GM23338 (cell line): ENCODE measurements around the gene PDE4D. TPM values are rescaled to one million over a fixed set of nuclear protein-coding genes. Genes with fewer than 3 reads are reported as not detected.

Experiments
- ATAC-seq: fragments of 200-7000 bp; cut with Tn5 transposase; 3 replicates; pipeline ENCODE4 v1.9.1; 2020
- DNase-seq: peaks from one replicate; pipeline ENCODE4 v3.0.0-alpha.2; 2015; ENCODE audit warnings: low spot score
- H2AFZ ChIP-seq: fragments of 200-600 bp; sonication (generic); 2 replicates; pipeline ENCODE4 v1.8.0; 2016; ENCODE audit warnings: antibody characterized with exemption, mild to moderate bottlenecking, moderate library complexity
- H3F3A ChIP-seq: fragments of 200-600 bp; sonication (generic); replicated peaks from 2 replicates; pipeline ENCODE4 v1.8.0; 2017; ENCODE audit warnings: antibody characterized with exemption, mixed run types, low read depth
- H3K27ac ChIP-seq: fragments of 200-600 bp; sonication (generic); 2 replicates; pipeline ENCODE4 v1.6.1; 2016; ENCODE audit warnings: low read depth
- H3K27me3 ChIP-seq: fragments of 200-600 bp; sonication (generic); 2 replicates; pipeline ENCODE4 v1.8.0; 2016; ENCODE audit warnings: mild to moderate bottlenecking, mixed run types, moderate library complexity; ENCODE audit not compliant: insufficient read depth
- H3K36me3 ChIP-seq: fragments of 200-600 bp; sonication (generic); 2 replicates; pipeline ENCODE4 v1.8.0; 2016; ENCODE audit warnings: mild to moderate bottlenecking; ENCODE audit not compliant: insufficient read depth
- H3K4me1 ChIP-seq: fragments of 200-600 bp; sonication (generic); 2 replicates; pipeline ENCODE4 v1.8.0; 2016; ENCODE audit warnings: mild to moderate bottlenecking, moderate library complexity; ENCODE audit not compliant: insufficient read depth
- H3K4me2 ChIP-seq: fragments of 200-600 bp; sonication (generic); 2 replicates; pipeline ENCODE4 v1.7.1; 2017; ENCODE audit warnings: mixed run types
- H3K4me3 ChIP-seq: fragments of 200-600 bp; sonication (generic); 2 replicates; pipeline ENCODE4 v1.6.1; 2016; ENCODE audit warnings: mixed run types
- H3K79me2 ChIP-seq: fragments of 200-600 bp; sonication (generic); replicated peaks from 2 replicates; pipeline ENCODE4 v1.8.0; 2017; ENCODE audit warnings: mild to moderate bottlenecking; ENCODE audit not compliant: insufficient read depth
- H3K9me2 ChIP-seq: fragments of 200-600 bp; sonication (generic); 2 replicates; pipeline ENCODE4 v1.8.0; 2017; ENCODE audit not compliant: insufficient read depth
- H4K20me1 ChIP-seq: fragments of 200-600 bp; sonication (generic); replicated peaks from 2 replicates; pipeline ENCODE4 v1.8.0; 2017; ENCODE audit warnings: mild to moderate bottlenecking; ENCODE audit not compliant: insufficient read depth
- H3K27ac Mint-ChIP-seq: 2 replicates; pipeline ENCODE4 v1.8.0; 2020; ENCODE audit warnings: inconsistent platforms, mild to moderate bottlenecking, moderate library complexity, mixed read lengths
- H3K27me3 Mint-ChIP-seq: 3 replicates; pipeline ENCODE4 v1.8.0; 2022; ENCODE audit warnings: low read depth, mild to moderate bottlenecking, moderate library complexity, mixed read lengths, inconsistent platforms; ENCODE audit not compliant: insufficient read depth, poor library complexity
- H3K36me3 Mint-ChIP-seq: 3 replicates; pipeline ENCODE4 v1.8.0; 2021; ENCODE audit warnings: low read depth, mild to moderate bottlenecking, inconsistent platforms, moderate library complexity, mixed read lengths
- H3K4me1 Mint-ChIP-seq: 3 replicates; pipeline ENCODE4 v1.8.0; 2020; ENCODE audit warnings: mild to moderate bottlenecking, inconsistent platforms, mixed read lengths
- H3K4me3 Mint-ChIP-seq: 3 replicates; pipeline ENCODE4 v1.8.0; 2021; ENCODE audit warnings: moderate library complexity, mild to moderate bottlenecking, inconsistent platforms, mixed read lengths
- H3K9me3 Mint-ChIP-seq: 3 replicates; pipeline ENCODE4 v1.8.0; 2020; ENCODE audit warnings: moderate library complexity, mild to moderate bottlenecking, inconsistent platforms, mixed read lengths
- EZH2 ChIP-seq: fragments of 200-600 bp; sonication (generic); IDR thresholded peaks from one replicate; pipeline ENCODE4 v1.8.0; 2017; ENCODE audit warnings: antibody characterized with exemption, mild to moderate bottlenecking, low read depth; ENCODE audit not compliant: unreplicated experiment
- JUNB ChIP-seq: IDR thresholded peaks from one replicate; pipeline ENCODE4 v1.6.1; 2016; ENCODE audit warnings: antibody characterized with exemption; ENCODE audit not compliant: unreplicated experiment
- NANOG ChIP-seq: IDR thresholded peaks from 2 replicates; pipeline ENCODE4 v1.6.1; 2016; ENCODE audit warnings: antibody characterized with exemption, borderline replicate concordance
- POLR2AphosphoS5 ChIP-seq: IDR thresholded peaks from 2 replicates; pipeline ENCODE4 v1.6.1; 2016; ENCODE audit warnings: antibody characterized with exemption, low read depth
- STAT1 ChIP-seq: IDR thresholded peaks from one replicate; pipeline ENCODE4 v1.6.1; 2016; ENCODE audit warnings: antibody characterized with exemption; ENCODE audit not compliant: unreplicated experiment
- ZNF114 ChIP-seq: fragments of 250-450 bp; sonication (Bioruptor Pico); IDR thresholded peaks from 2 replicates; pipeline ENCODE4 v1.5.0; 2020; ENCODE audit warnings: mild to moderate bottlenecking, moderate library complexity
- ZNF331 ChIP-seq: fragments of 250-450 bp; sonication (Bioruptor Pico); IDR thresholded peaks from 2 replicates; pipeline ENCODE4 v1.5.0; 2020; ENCODE audit warnings: low read depth, mild to moderate bottlenecking, moderate library complexity
- polyA plus RNA-seq: library from polyadenylated mRNA; unstranded; fragments of >200 nt; fragmentation: Nextera tagmentation; extraction: Ambion mirVana; gene quantifications from 2 replicates; pipeline ENCODE4 v1.2.1, GENCODE V29; 2016
- total RNA-seq: library from RNA; depleted of rRNA; stranded (reverse); fragments of >200 nt; shearing (Covaris generic); gene quantifications from 2 replicates; pipeline ENCODE4 v1.2.3, GENCODE V29; 2014
- TF ChIP-seq, protein P1 (sequence below): IDR thresholded peaks from 2 replicates; pipeline ENCODE4 v1.6.1; 2016; ENCODE audit warnings: antibody characterized with exemption
- TF ChIP-seq, protein P2 (sequence below): IDR thresholded peaks from one replicate; pipeline ENCODE4 v1.6.1; 2018; ENCODE audit warnings: antibody characterized with exemption; ENCODE audit not compliant: unreplicated experiment
- TF ChIP-seq, protein P3 (sequence below): fragments of 250-450 bp; sonication (Bioruptor Pico); IDR thresholded peaks from 2 replicates; pipeline ENCODE4 v1.5.0; 2020; ENCODE audit warnings: mild to moderate bottlenecking, moderate library complexity
- TF ChIP-seq, protein P4 (sequence below), 2 experiments: fragments of 200-600 bp in 1 of 2; sonication (generic) in 1 of 2; conservative IDR thresholded peaks; 2 replicates each; pipeline versions ENCODE4 v1.5.1 to v1.6.1; 2016 to 2017; ENCODE audit warnings: antibody characterized with exemption in 2 of 2, low read depth in 2 of 2, mild to moderate bottlenecking in 2 of 2, moderate library complexity in 1 of 2

PDE4D gene
- total and polyA plus RNA-seq, 2 experiments from 2014 or later, result 2.1 to 4.7 TPM

DNA sequence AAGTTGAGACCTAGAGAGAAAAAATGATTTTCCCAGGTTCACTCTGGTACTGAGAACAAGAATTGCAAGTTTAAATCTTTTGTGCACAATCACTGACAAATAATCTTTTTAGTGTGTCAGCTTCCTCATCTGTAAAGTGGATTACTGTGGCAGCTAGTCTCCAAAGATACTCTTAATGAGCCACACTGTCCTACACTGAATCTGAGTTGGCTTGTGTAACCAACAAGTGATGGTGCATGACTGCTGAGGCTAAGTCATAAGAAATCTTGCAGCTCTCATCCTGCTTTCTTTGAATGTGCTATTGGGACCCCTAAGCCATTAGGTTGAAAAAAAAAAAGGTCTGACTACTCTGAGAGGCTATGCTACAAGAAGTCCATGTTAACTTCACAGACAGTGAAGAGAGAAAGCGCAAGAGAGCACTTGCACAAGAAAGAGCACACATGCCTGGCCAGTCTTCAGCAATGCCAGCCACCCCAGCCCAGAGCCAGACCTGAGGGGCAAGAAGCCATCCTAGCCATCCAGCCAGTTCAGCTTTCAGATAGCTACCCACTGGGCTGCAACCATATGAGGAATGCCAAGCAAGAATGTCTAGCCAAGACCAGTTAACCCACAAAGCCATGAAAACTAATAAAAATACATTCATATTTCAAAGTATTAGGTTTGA lies 891.2 kb downstream of the PDE4D start:
- no peaks in the 10 kb centered on the region for H3K9me2 ChIP-seq
- H3K79me2 ChIP-seq, result no peaks in the 10 kb centered on the region
- no peak overlapping the region for H2AFZ ChIP-seq
- H3K4me3 Mint-ChIP-seq, result no peak overlapping the region
- peaks cover 4% of the 10 kb centered on the region; the same call in 1 of the 3 replicates for H3K36me3 Mint-ChIP-seq
- H4K20me1 ChIP-seq, result no peaks in the 10 kb centered on the region
- no peak overlapping the region for H3K4me2 ChIP-seq
- no peak for TF ChIP-seq JUNB
- TF ChIP-seq, protein P1, sequence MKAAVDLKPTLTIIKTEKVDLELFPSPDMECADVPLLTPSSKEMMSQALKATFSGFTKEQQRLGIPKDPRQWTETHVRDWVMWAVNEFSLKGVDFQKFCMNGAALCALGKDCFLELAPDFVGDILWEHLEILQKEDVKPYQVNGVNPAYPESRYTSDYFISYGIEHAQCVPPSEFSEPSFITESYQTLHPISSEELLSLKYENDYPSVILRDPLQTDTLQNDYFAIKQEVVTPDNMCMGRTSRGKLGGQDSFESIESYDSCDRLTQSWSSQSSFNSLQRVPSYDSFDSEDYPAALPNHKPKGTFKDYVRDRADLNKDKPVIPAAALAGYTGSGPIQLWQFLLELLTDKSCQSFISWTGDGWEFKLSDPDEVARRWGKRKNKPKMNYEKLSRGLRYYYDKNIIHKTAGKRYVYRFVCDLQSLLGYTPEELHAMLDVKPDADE, result no peak
- no peak for TF ChIP-seq NANOG
- TF ChIP-seq STAT1, result no peak
- no peak for TF ChIP-seq ZNF331
- TF ChIP-seq EZH2, result no peak
- TF ChIP-seq ZNF114 (CRISPR knock-in tag), result no peak
- TF ChIP-seq POLR2AphosphoS5, result no peak
- TF ChIP-seq, protein P2, sequence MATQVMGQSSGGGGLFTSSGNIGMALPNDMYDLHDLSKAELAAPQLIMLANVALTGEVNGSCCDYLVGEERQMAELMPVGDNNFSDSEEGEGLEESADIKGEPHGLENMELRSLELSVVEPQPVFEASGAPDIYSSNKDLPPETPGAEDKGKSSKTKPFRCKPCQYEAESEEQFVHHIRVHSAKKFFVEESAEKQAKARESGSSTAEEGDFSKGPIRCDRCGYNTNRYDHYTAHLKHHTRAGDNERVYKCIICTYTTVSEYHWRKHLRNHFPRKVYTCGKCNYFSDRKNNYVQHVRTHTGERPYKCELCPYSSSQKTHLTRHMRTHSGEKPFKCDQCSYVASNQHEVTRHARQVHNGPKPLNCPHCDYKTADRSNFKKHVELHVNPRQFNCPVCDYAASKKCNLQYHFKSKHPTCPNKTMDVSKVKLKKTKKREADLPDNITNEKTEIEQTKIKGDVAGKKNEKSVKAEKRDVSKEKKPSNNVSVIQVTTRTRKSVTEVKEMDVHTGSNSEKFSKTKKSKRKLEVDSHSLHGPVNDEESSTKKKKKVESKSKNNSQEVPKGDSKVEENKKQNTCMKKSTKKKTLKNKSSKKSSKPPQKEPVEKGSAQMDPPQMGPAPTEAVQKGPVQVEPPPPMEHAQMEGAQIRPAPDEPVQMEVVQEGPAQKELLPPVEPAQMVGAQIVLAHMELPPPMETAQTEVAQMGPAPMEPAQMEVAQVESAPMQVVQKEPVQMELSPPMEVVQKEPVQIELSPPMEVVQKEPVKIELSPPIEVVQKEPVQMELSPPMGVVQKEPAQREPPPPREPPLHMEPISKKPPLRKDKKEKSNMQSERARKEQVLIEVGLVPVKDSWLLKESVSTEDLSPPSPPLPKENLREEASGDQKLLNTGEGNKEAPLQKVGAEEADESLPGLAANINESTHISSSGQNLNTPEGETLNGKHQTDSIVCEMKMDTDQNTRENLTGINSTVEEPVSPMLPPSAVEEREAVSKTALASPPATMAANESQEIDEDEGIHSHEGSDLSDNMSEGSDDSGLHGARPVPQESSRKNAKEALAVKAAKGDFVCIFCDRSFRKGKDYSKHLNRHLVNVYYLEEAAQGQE, result no peak
- TF ChIP-seq, protein P3, sequence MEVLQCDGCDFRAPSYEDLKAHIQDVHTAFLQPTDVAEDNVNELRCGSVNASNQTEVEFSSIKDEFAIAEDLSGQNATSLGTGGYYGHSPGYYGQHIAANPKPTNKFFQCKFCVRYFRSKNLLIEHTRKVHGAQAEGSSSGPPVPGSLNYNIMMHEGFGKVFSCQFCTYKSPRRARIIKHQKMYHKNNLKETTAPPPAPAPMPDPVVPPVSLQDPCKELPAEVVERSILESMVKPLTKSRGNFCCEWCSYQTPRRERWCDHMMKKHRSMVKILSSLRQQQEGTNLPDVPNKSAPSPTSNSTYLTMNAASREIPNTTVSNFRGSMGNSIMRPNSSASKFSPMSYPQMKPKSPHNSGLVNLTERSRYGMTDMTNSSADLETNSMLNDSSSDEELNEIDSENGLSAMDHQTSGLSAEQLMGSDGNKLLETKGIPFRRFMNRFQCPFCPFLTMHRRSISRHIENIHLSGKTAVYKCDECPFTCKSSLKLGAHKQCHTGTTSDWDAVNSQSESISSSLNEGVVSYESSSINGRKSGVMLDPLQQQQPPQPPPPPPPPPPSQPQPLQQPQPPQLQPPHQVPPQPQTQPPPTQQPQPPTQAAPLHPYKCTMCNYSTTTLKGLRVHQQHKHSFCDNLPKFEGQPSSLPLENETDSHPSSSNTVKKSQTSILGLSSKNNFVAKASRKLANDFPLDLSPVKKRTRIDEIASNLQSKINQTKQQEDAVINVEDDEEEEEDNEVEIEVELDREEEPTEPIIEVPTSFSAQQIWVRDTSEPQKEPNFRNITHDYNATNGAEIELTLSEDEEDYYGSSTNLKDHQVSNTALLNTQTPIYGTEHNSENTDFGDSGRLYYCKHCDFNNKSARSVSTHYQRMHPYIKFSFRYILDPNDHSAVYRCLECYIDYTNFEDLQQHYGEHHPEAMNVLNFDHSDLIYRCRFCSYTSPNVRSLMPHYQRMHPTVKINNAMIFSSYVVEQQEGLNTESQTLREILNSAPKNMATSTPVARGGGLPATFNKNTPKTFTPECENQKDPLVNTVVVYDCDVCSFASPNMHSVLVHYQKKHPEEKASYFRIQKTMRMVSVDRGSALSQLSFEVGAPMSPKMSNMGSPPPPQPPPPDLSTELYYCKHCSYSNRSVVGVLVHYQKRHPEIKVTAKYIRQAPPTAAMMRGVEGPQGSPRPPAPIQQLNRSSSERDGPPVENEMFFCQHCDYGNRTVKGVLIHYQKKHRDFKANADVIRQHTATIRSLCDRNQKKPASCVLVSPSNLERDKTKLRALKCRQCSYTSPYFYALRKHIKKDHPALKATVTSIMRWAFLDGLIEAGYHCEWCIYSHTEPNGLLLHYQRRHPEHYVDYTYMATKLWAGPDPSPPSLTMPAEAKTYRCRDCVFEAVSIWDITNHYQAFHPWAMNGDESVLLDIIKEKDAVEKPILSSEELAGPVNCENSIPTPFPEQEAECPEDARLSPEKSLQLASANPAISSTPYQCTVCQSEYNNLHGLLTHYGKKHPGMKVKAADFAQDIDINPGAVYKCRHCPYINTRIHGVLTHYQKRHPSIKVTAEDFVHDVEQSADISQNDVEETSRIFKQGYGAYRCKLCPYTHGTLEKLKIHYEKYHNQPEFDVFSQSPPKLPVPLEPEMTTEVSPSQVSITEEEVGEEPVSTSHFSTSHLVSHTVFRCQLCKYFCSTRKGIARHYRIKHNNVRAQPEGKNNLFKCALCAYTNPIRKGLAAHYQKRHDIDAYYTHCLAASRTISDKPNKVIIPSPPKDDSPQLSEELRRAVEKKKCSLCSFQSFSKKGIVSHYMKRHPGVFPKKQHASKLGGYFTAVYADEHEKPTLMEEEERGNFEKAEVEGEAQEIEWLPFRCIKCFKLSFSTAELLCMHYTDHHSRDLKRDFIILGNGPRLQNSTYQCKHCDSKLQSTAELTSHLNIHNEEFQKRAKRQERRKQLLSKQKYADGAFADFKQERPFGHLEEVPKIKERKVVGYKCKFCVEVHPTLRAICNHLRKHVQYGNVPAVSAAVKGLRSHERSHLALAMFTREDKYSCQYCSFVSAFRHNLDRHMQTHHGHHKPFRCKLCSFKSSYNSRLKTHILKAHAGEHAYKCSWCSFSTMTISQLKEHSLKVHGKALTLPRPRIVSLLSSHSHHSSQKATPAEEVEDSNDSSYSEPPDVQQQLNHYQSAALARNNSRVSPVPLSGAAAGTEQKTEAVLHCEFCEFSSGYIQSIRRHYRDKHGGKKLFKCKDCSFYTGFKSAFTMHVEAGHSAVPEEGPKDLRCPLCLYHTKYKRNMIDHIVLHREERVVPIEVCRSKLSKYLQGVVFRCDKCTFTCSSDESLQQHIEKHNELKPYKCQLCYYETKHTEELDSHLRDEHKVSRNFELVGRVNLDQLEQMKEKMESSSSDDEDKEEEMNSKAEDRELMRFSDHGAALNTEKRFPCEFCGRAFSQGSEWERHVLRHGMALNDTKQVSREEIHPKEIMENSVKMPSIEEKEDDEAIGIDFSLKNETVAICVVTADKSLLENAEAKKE (CRISPR knock-in tag), result no peak
- TF ChIP-seq, protein P4, sequence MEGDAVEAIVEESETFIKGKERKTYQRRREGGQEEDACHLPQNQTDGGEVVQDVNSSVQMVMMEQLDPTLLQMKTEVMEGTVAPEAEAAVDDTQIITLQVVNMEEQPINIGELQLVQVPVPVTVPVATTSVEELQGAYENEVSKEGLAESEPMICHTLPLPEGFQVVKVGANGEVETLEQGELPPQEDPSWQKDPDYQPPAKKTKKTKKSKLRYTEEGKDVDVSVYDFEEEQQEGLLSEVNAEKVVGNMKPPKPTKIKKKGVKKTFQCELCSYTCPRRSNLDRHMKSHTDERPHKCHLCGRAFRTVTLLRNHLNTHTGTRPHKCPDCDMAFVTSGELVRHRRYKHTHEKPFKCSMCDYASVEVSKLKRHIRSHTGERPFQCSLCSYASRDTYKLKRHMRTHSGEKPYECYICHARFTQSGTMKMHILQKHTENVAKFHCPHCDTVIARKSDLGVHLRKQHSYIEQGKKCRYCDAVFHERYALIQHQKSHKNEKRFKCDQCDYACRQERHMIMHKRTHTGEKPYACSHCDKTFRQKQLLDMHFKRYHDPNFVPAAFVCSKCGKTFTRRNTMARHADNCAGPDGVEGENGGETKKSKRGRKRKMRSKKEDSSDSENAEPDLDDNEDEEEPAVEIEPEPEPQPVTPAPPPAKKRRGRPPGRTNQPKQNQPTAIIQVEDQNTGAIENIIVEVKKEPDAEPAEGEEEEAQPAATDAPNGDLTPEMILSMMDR (conservative IDR thresholded peaks at IDR 0.05; ENCODE audit: low read depth in 2 of 2), result no peak
- DNase-seq (no peak), ATAC-seq (no peak)
- no peaks in the 10 kb centered on the region for H3K36me3 ChIP-seq
- no peak overlapping the region for H3K27ac ChIP-seq
- no peaks in the 10 kb centered on the region for H3F3A ChIP-seq
- no peak overlapping the region for H3K27ac Mint-ChIP-seq
- peaks cover 23% of the 10 kb centered on the region for H3K4me1 ChIP-seq
- H3K9me3 Mint-ChIP-seq, result no peaks in the 10 kb centered on the region
- no peak overlapping the region for H3K4me3 ChIP-seq
- peaks cover 5% of the 10 kb centered on the region for H3K27me3 Mint-ChIP-seq
- no peaks in the 10 kb centered on the region for H3K27me3 ChIP-seq
- peaks cover 52% of the 10 kb centered on the region for H3K4me1 Mint-ChIP-seq
